Erythroblast (primary cell): ENCODE data around the gene FBXL15.

Experiments used
- GATA1 ChIP-seq: IDR thresholded peaks from 2 replicates; pipeline ENCODE4 v1.6.1; 2011; ENCODE audit warnings: low read depth, mild to moderate bottlenecking, control low read depth, low read length, moderate library complexity
- POLR2A ChIP-seq: IDR thresholded peaks from 2 replicates; pipeline ENCODE4 v1.6.1; 2011; ENCODE audit warnings: mild to moderate bottlenecking, low read length

- no peak for TF ChIP-seq POLR2A
- TF ChIP-seq GATA1: no peak
Measured at GRCh38 chr10:102462512-102463054, 41.9 kb downstream of the FBXL15 start.
